Osteoblast (primary cell): ENCODE results near the gene UBTD1. TPM values are rescaled to one million over a fixed set of nuclear protein-coding genes. Genes with fewer than 3 reads are reported as not detected.

Experiments used
- DNase-seq: peaks from one replicate; pipeline ENCODE4 v3.0.0; 2011; ENCODE audit warnings: low spot score, mixed read lengths; ENCODE audit not compliant: insufficient read length; ENCODE audit errors: missing footprints
- H2AFZ ChIP-seq: 2 replicates; pipeline ENCODE4 v1.6.0; 2011; ENCODE audit warnings: mild to moderate bottlenecking, low read length
- H3K27ac ChIP-seq: 2 replicates; pipeline ENCODE4 v1.5.1; 2011; ENCODE audit warnings: mild to moderate bottlenecking, low read depth, low read length, moderate library complexity
- H3K27me3 ChIP-seq: 2 replicates; pipeline ENCODE4 v1.6.0; 2012; ENCODE audit warnings: mild to moderate bottlenecking, control low read depth, inconsistent platforms, low read length, moderate library complexity; ENCODE audit not compliant: insufficient read depth
- H3K36me3 ChIP-seq: 2 replicates; pipeline ENCODE4 v1.5.1; 2011; ENCODE audit warnings: mild to moderate bottlenecking, low read length, control low read depth, moderate library complexity; ENCODE audit not compliant: insufficient read depth
- H3K4me1 ChIP-seq: 2 replicates; pipeline ENCODE4 v1.5.1; 2011; ENCODE audit warnings: mild to moderate bottlenecking, low read length, control low read depth, moderate library complexity; ENCODE audit not compliant: insufficient read depth
- H3K4me2 ChIP-seq: 2 replicates; pipeline ENCODE4 v1.6.0; 2011; ENCODE audit warnings: mild to moderate bottlenecking, low read length; ENCODE audit not compliant: insufficient read depth
- H3K4me3 ChIP-seq: fragments of 200-600 bp; sonication (generic); 3 replicates; pipeline ENCODE4 v1.5.1; 2012; ENCODE audit warnings: mild to moderate bottlenecking, low read length, inconsistent platforms; ENCODE audit not compliant: insufficient read depth
- H3K79me2 ChIP-seq: 2 replicates; pipeline ENCODE4 v1.6.0; 2012; ENCODE audit warnings: mild to moderate bottlenecking, low read length, control low read depth, inconsistent platforms; ENCODE audit not compliant: insufficient read depth
- H3K9me3 ChIP-seq: 2 replicates; pipeline ENCODE4 v1.5.1; 2011; ENCODE audit warnings: low read depth, low read length, control low read depth
- H4K20me1 ChIP-seq: 2 replicates; pipeline ENCODE4 v1.6.0; 2012; ENCODE audit warnings: mild to moderate bottlenecking, low read length, control low read depth; ENCODE audit not compliant: insufficient read depth
- CTCF ChIP-seq: IDR thresholded peaks from 2 replicates; pipeline ENCODE4 v1.5.1; 2011; ENCODE audit warnings: mild to moderate bottlenecking, low read depth, low read length, moderate library complexity; ENCODE audit errors: extremely low read depth
- total RNA-seq: library from RNA; depleted of rRNA; stranded (reverse); fragments of >200 nt; gene quantifications from 2 replicates; pipeline ENCODE4 v1.2.3, GENCODE V29; 2012

The UBTD1 gene
- total RNA-seq, 1 donor = 29.0 TPM

- Histone ChIP-seq H3K4me3 (no peak overlapping the region), H3K36me3 (no peaks in the 10 kb centered on the region), H3K4me1 (peaks cover 10% of the 10 kb centered on the region), H3K27ac (no peak overlapping the region), H4K20me1 (no peaks in the 10 kb centered on the region), H3K79me2 (no peaks in the 10 kb centered on the region), H3K4me2 (no peak overlapping the region), H3K27me3 (no peaks in the 10 kb centered on the region), H2AFZ (no peak overlapping the region), H3K9me3 (no peaks in the 10 kb centered on the region)
- no peak for TF ChIP-seq CTCF
- no peak for DNase-seq
Observed at GRCh38 chr10:97587183-97587582, 88.5 kb downstream of the UBTD1 start.

GRCh38 chr10:97589479-97589878 lies 90.8 kb downstream of the UBTD1 start, which contains the start of gene C10orf62:
TSS of gene C10orf62 (plus strand) at chr10:97589721. CDS start at chr10:97589898, 177 bp downstream.
- DNase-seq = no peak
- Histone ChIP-seq H3K27ac (no peak within 1 kb of the TSS), H3K9me3 (no peaks in the 10 kb centered on the region), H3K79me2 (no peaks in the 10 kb centered on the region), H4K20me1 (no peaks in the 10 kb centered on the region), H2AFZ (no peak within 1 kb of the TSS), H3K36me3 (no peaks in the 10 kb centered on the region), H3K4me3 (no peak within 1 kb of the TSS), H3K27me3 (no peaks in the 10 kb centered on the region), H3K4me2 (no peak within 1 kb of the TSS), H3K4me1 (peaks cover 8% of the 10 kb centered on the region)
- TF ChIP-seq CTCF = no peak

- no peaks in the 10 kb centered on the region for H3K36me3 ChIP-seq
- H3K4me2 ChIP-seq = no peak overlapping the region
- TF ChIP-seq CTCF = no peak
- DNase-seq = no peak
- no peaks in the 10 kb centered on the region for H3K9me3 ChIP-seq
- no peaks in the 10 kb centered on the region for H3K27me3 ChIP-seq
- no peaks in the 10 kb centered on the region for H3K79me2 ChIP-seq
- no peak overlapping the region for H2AFZ ChIP-seq
- peaks cover 6% of the 10 kb centered on the region for H3K4me1 ChIP-seq
- no peaks in the 10 kb centered on the region for H4K20me1 ChIP-seq
- H3K27ac ChIP-seq = no peak overlapping the region
- H3K4me3 ChIP-seq = no peak overlapping the region
Observed at GRCh38 chr10:97590082-97590747, 91.5 kb downstream of the UBTD1 start.

GRCh38 chr10:97590748-97591495 lies 92.2 kb downstream of the UBTD1 start:
- H3K9me3 ChIP-seq = no peaks in the 10 kb centered on the region
- H3K36me3 ChIP-seq = no peaks in the 10 kb centered on the region
- H3K4me2 ChIP-seq = no peak overlapping the region
- H3K4me3 ChIP-seq = no peak overlapping the region
- TF ChIP-seq CTCF = no peak
- H2AFZ ChIP-seq = no peak overlapping the region
- H3K27ac ChIP-seq = no peak overlapping the region
- no peak for DNase-seq
- no peaks in the 10 kb centered on the region for H3K79me2 ChIP-seq
- no peaks in the 10 kb centered on the region for H4K20me1 ChIP-seq
- peaks cover 11% of the 10 kb centered on the region for H3K4me1 ChIP-seq
- no peaks in the 10 kb centered on the region for H3K27me3 ChIP-seq
